Endothelial cell of umbilical vein (primary cell): Measurements from ENCODE around the gene LDHD. TPM values are rescaled to one million over a fixed set of nuclear protein-coding genes. Genes with fewer than 3 reads are reported as not detected.

Experiments
- BruUV-seq: library from RNA; stranded (reverse); fragments of 400-500 nt; replicated peaks from 2 replicates; lab custom pipeline; 2021; lab: Mats Ljungman, UMichigan
- CTCF ChIA-PET: fragments of 300-600, 350-600 bp; sonication (Branson Sonifier 250); formaldehyde crosslinking; loops from one replicate; lab custom pipeline; 2021; ENCODE audit warnings: antibody characterized with exemption, inconsistent platforms; lab: Charles Lee
- POLR2A ChIA-PET: fragments of 300-600, 350-600 bp; sonication (Branson Sonifier 250); formaldehyde crosslinking; loops from one replicate; lab custom pipeline; 2021; ENCODE audit warnings: antibody characterized with exemption, inconsistent platforms; lab: Charles Lee
- DNase-seq: peaks from one replicate; pipeline ENCODE4 v3.0.0-alpha.2; 2011; ENCODE audit warnings: low read depth, low spot score
- FAIRE-seq: peaks from 2 replicates; lab custom pipeline; 2011; peaks lifted over from hg19 to GRCh38; lab: Jason Lieb, UNC
- H2AFZ ChIP-seq: 2 replicates; pipeline ENCODE4 v1.6.0; 2012; ENCODE audit warnings: low read depth, low read length, control low read depth, inconsistent platforms
- H3K27ac ChIP-seq: 2 replicates; pipeline ENCODE4 v1.5.1; 2011; ENCODE audit warnings: low read depth, mild to moderate bottlenecking, control low read depth, low read length, moderate library complexity; ENCODE audit not compliant: insufficient read depth
- H3K27me3 ChIP-seq, 2 experiments: 2 replicates each; pipeline versions ENCODE4 v1.6.0 to v1.6.1; 2011; ENCODE audit warnings: low read length in 2 of 2, mixed read lengths in 1 of 2; ENCODE audit not compliant: control insufficient read depth in 2 of 2, insufficient read depth in 2 of 2
- H3K36me3 ChIP-seq, 2 experiments: 2 replicates in 1 of 2; 3 replicates in 1 of 2; pipeline ENCODE4 v1.5.1; 2011; ENCODE audit warnings: low read length in 2 of 2, mild to moderate bottlenecking in 1 of 2, moderate library complexity in 1 of 2; ENCODE audit not compliant: control insufficient read depth in 2 of 2, insufficient read depth in 2 of 2; ENCODE audit errors: extremely low read depth in 1 of 2
- H3K4me1 ChIP-seq: 3 replicates; pipeline ENCODE4 v1.5.1; 2011; ENCODE audit warnings: mild to moderate bottlenecking, low read length; ENCODE audit not compliant: control insufficient read depth, insufficient read depth; ENCODE audit errors: extremely low read depth
- H3K4me2 ChIP-seq: 2 replicates; pipeline ENCODE4 v1.6.1; 2011; ENCODE audit warnings: low read length, control low read depth, mixed read lengths; ENCODE audit not compliant: insufficient read depth
- H3K4me3 ChIP-seq, 3 experiments: fragments of 200-600 bp in 1 of 3; sonication (generic), shearing (Covaris generic) in 1 of 3; replicated peaks in 1 of 3; 2 replicates each; pipeline ENCODE4 v1.5.1; 2011 to 2016; ENCODE audit warnings: control low read depth in 3 of 3, low read length in 3 of 3, mild to moderate bottlenecking in 2 of 3, inconsistent platforms in 1 of 3, low read depth in 1 of 3, moderate library complexity in 1 of 3; ENCODE audit not compliant: insufficient read depth in 1 of 3
- H3K79me2 ChIP-seq: 2 replicates; pipeline ENCODE4 v1.6.0; 2012; ENCODE audit warnings: low read length, inconsistent platforms; ENCODE audit not compliant: control insufficient read depth, insufficient read depth
- H3K9ac ChIP-seq: replicated peaks from 2 replicates; pipeline ENCODE3; 2011; ENCODE audit warnings: low read length, control low read depth; ENCODE audit not compliant: insufficient read depth; ENCODE audit errors: extremely low read depth
- H3K9me1 ChIP-seq: replicated peaks from 3 replicates; pipeline ENCODE4 v1.6.0; 2011; ENCODE audit warnings: mild to moderate bottlenecking, low read length; ENCODE audit not compliant: control insufficient read depth, insufficient read depth; ENCODE audit errors: extremely low read depth
- H3K9me3 ChIP-seq: replicated peaks from 2 replicates; pipeline ENCODE4 v1.5.1; 2012; ENCODE audit warnings: low read length, inconsistent platforms; ENCODE audit not compliant: control insufficient read depth, insufficient read depth
- H4K20me1 ChIP-seq: replicated peaks from 2 replicates; pipeline ENCODE3; 2011; ENCODE audit warnings: mild to moderate bottlenecking, low read length; ENCODE audit not compliant: control insufficient read depth, insufficient read depth; ENCODE audit errors: extremely low read depth
- EZH2 ChIP-seq: IDR thresholded peaks from 2 replicates; pipeline ENCODE4 v1.6.1; 2012; ENCODE audit warnings: borderline replicate concordance, low read depth, mild to moderate bottlenecking, moderate library complexity, low read length, inconsistent platforms; ENCODE audit not compliant: severe bottlenecking
- FOS ChIP-seq: IDR thresholded peaks from 2 replicates; pipeline ENCODE4 v1.6.1; 2011; ENCODE audit warnings: mild to moderate bottlenecking, low read length, moderate library complexity, borderline replicate concordance; ENCODE audit not compliant: insufficient read depth
- MYC ChIP-seq: IDR thresholded peaks from one replicate; pipeline ENCODE4 v1.6.1; 2011; ENCODE audit warnings: mild to moderate bottlenecking, low read depth, low read length
- POLR2AphosphoS5 ChIP-seq: IDR thresholded peaks from 2 replicates; pipeline ENCODE4 v1.6.1; 2012; ENCODE audit warnings: low read depth, mild to moderate bottlenecking, control low read depth, low read length, moderate library complexity; ENCODE audit not compliant: insufficient read depth
- dilution Hi-C: fragments of 300-500 bp; cut with MboI; formaldehyde crosslinking; loops from one replicate; pipeline ENCODE4 v1.15.0; 2019; ENCODE audit warnings: low sequenced_read_pairs; ENCODE audit not compliant: extremely low pct_ligation_motif_present
- intact Hi-C: fragments of 100-400 bp; cut with micrococcal nuclease; formaldehyde crosslinking; loops from one replicate; pipeline ENCODE4 v1.10.0; 2022
- polyA plus RNA-seq, 4 experiments: library from polyadenylated mRNA; depleted of rRNA in 3 of 4; stranded (reverse) in 3 of 4; unstranded in 1 of 4; fragments of >200 nt; gene quantifications; 2 replicates each; pipeline versions ENCODE4 v1.2.1 to v1.2.3, GENCODE V29; 2011 to 2012; ENCODE audit warnings: missing spikeins in 1 of 4
- total RNA-seq: library from RNA; stranded (reverse); gene quantifications from 2 replicates; pipeline ENCODE4 v1.2.3, GENCODE V29; 2021
- TF ChIP-seq, protein P1 (sequence below), 2 donors: IDR thresholded peaks; 1 replicate in 1 of 2; 2 replicates in 1 of 2; pipeline ENCODE4 v1.5.1; 2011; ENCODE audit warnings: low read length in 2 of 2, mild to moderate bottlenecking in 2 of 2, moderate library complexity in 2 of 2, control low read depth in 1 of 2, inconsistent platforms in 1 of 2, low read depth in 1 of 2; ENCODE audit not compliant: insufficient read depth in 1 of 2; ENCODE audit errors: extremely low read depth in 1 of 2
- TF ChIP-seq, protein P2 (sequence below): IDR thresholded peaks from 2 replicates; pipeline ENCODE4 v1.6.1; 2011; ENCODE audit not compliant: insufficient read depth, insufficient read length

The LDHD gene
- total and polyA plus RNA-seq, 2 donors (not counting 3 experiments of a cell fraction or from before 2014, with no cell fraction given), result 0.41 TPM; not detected in 1

DNA sequence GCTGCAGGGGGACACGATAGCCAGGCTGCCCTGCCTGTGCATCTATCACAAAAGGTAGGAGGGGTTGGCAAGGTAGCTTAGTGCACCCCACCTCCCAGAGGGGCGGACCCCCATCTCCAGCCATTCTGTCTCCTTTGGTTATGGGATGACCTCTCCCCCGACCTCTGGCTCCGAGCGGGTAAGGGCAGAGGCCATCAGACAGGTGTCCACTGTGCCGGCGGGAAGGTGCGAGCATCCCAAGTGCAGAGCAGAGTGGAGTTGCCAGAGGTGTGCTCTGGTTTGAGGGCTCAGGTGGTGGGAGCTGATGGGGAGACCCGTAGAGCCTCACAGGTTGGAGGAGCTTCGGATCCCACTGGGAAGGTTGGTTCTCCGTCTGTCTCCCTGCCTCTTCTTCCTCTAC is 11.7 kb downstream of the LDHD start:
- Histone ChIP-seq H3K79me2 (no peaks in the 10 kb centered on the region), H4K20me1 (no peaks in the 10 kb centered on the region), H3K4me2 (no peak overlapping the region), H3K9me3 (no peaks in the 10 kb centered on the region), H3K9me1 (no peaks in the 10 kb centered on the region), H2AFZ (no peak overlapping the region), H3K4me3 (no peak overlapping the region), H3K27ac (no peak overlapping the region), H3K36me3 (peaks cover 0 to 3% of the 10 kb centered on the region in 2 experiments), H3K4me1 (peaks cover 21% of the 10 kb centered on the region), H3K27me3 (no peaks in the 10 kb centered on the region), H3K9ac (no peak overlapping the region)
- DNase-seq, result no peak
- FAIRE-seq, result no peak
- CTCF ChIA-PET, result interaction anchor here (0.9 to 1.8 kb wide), 3 partner anchors 18 to 106 kb away, joined by 3 to 15 read pairs (median 3); partner anchors contain the start of gene ZNRF1
- TF ChIP-seq POLR2AphosphoS5 (no peak), EZH2 (no peak), MYC (no peak), FOS (no peak)
- TF ChIP-seq, protein P1, sequence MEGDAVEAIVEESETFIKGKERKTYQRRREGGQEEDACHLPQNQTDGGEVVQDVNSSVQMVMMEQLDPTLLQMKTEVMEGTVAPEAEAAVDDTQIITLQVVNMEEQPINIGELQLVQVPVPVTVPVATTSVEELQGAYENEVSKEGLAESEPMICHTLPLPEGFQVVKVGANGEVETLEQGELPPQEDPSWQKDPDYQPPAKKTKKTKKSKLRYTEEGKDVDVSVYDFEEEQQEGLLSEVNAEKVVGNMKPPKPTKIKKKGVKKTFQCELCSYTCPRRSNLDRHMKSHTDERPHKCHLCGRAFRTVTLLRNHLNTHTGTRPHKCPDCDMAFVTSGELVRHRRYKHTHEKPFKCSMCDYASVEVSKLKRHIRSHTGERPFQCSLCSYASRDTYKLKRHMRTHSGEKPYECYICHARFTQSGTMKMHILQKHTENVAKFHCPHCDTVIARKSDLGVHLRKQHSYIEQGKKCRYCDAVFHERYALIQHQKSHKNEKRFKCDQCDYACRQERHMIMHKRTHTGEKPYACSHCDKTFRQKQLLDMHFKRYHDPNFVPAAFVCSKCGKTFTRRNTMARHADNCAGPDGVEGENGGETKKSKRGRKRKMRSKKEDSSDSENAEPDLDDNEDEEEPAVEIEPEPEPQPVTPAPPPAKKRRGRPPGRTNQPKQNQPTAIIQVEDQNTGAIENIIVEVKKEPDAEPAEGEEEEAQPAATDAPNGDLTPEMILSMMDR (IDR thresholded peaks at IDR 0.05; ENCODE audit: extremely low read depth in 1 of 2, insufficient read depth in 1 of 2, low read depth in 1 of 2, low read length in 2 of 2), result no peak
- TF ChIP-seq, protein P2, sequence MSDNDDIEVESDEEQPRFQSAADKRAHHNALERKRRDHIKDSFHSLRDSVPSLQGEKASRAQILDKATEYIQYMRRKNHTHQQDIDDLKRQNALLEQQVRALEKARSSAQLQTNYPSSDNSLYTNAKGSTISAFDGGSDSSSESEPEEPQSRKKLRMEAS, result no peak
- dilution Hi-C loops, result no loop called here
- intact Hi-C loops, result no loop called here
- BruUV-seq, result no TSS peak
- POLR2A ChIA-PET, result no interaction called here
